ENCODE data around the gene ZFAND3.
"Not testable (repeated sequence)": the region's sequence is repeated elsewhere in the genome, so short reads cannot be mapped to it uniquely, and the experiment has no call there.

ZFAND3 gene

GRCh38 chr6:37972994-37973757, 153.6 kb downstream of the ZFAND3 start:
- no peak for DNase-seq (ENCODE audit: low read depth)

GRCh38 chr6:37974381-37974780, 154.9 kb downstream of the ZFAND3 start:
- no peak for DNase-seq (ENCODE audit: low read depth)

- DNase-seq (ENCODE audit: low read depth): no peak
These were observed 155.4 kb downstream of the ZFAND3 start for GRCh38 chr6:37974943-37975342.

GRCh38 chr6:37977715-37978114, 158.2 kb downstream of the ZFAND3 start:
- DNase-seq (ENCODE audit: low read depth): no peak

GRCh38 chr6:37979392-37980221, 160.1 kb downstream of the ZFAND3 start:
- DNase-seq (ENCODE audit: low read depth): no peak

- DNase-seq (ENCODE audit: low read depth): no peak
These were observed 160.7 kb downstream of the ZFAND3 start for GRCh38 chr6:37980222-37980595.

- no peak for DNase-seq (ENCODE audit: low read depth)
These were observed 162.1 kb downstream of the ZFAND3 start for GRCh38 chr6:37981626-37982025.

- no peak for DNase-seq (ENCODE audit: low read depth)
These were observed 162.8 kb downstream of the ZFAND3 start for GRCh38 chr6:37982317-37982716.

- DNase-seq (ENCODE audit: low read depth): no peak
These were observed 164.4 kb downstream of the ZFAND3 start for GRCh38 chr6:37983720-37984501.

GRCh38 chr6:37984578-37984977, 165.1 kb downstream of the ZFAND3 start:
- DNase-seq (ENCODE audit: low read depth): no peak

GRCh38 chr6:37985355-37985754, 165.8 kb downstream of the ZFAND3 start:
- no peak for DNase-seq (ENCODE audit: low read depth)

GRCh38 chr6:37987018-37987417, 167.5 kb downstream of the ZFAND3 start:
- no peak for DNase-seq (ENCODE audit: low read depth)

GRCh38 chr6:37987559-37987958, 168.0 kb downstream of the ZFAND3 start:
- DNase-seq (ENCODE audit: low read depth): no peak

GRCh38 chr6:37988127-37988526, 168.6 kb downstream of the ZFAND3 start:
- DNase-seq (ENCODE audit: low read depth): no peak

GRCh38 chr6:37988696-37989095, 169.2 kb downstream of the ZFAND3 start:
- no peak for DNase-seq (ENCODE audit: low read depth)

GRCh38 chr6:37990762-37991525, 171.4 kb downstream of the ZFAND3 start:
- no peak for DNase-seq (ENCODE audit: low read depth)

- no peak for DNase-seq (ENCODE audit: low read depth)
These were observed 173.2 kb downstream of the ZFAND3 start for GRCh38 chr6:37992749-37993148.

- not testable (repeated sequence) for DNase-seq (ENCODE audit: low read depth)
These were observed 173.7 kb downstream of the ZFAND3 start for GRCh38 chr6:37993194-37993593.

- DNase-seq (ENCODE audit: low read depth): no peak
These were observed 174.1 kb downstream of the ZFAND3 start for GRCh38 chr6:37993596-37993995.

GRCh38 chr6:37994223-37994622, 174.7 kb downstream of the ZFAND3 start:
- DNase-seq (ENCODE audit: low read depth): no peak

- DNase-seq (ENCODE audit: low read depth): no peak
These were observed 178.8 kb downstream of the ZFAND3 start for GRCh38 chr6:37998366-37998765.

- no peak for DNase-seq (ENCODE audit: low read depth)
These were observed 181.9 kb downstream of the ZFAND3 start for GRCh38 chr6:38001386-38001785.
